ENCODE results near the gene VASH1. TPM values are rescaled to one million over a fixed set of nuclear protein-coding genes. Genes with fewer than 3 reads are reported as not detected.

Gene VASH1
- total and polyA plus RNA-seq, 2 donors (not counting 3 experiments of a cell fraction or from before 2014, with no cell fraction given): 39.8 to 168 TPM

- H3K4me1 ChIP-seq (ENCODE audit: control insufficient read depth, extremely low read depth, insufficient read depth, low read length): peaks cover 36% of the 10 kb centered on the region
- DNase-seq (ENCODE audit: low read depth, low spot score) (no peak), FAIRE-seq (no peak)
- H3K27ac ChIP-seq (ENCODE audit: insufficient read depth, low read depth, low read length): no peak overlapping the region
- H3K36me3 ChIP-seq (ENCODE audit: control insufficient read depth in 2 of 2, extremely low read depth in 1 of 2, insufficient read depth in 2 of 2, low read length in 2 of 2): no peaks in the 10 kb centered on the region
- CTCF ChIA-PET: interaction anchor here (3.0 to 15.6 kb wide), 2 partner anchors 8 to 64 kb away, joined by 36 to 557 read pairs; no protein-coding TSS in a partner anchor
- H2AFZ ChIP-seq (ENCODE audit: low read depth, low read length): no peak overlapping the region
- dilution Hi-C loops (cut with MboI; ENCODE audit: extremely low pct_ligation_motif_present, low sequenced_read_pairs): no loop called here
- intact Hi-C loops (cut with micrococcal nuclease): loop anchor here (10.0 kb wide), 2 partner anchors 336 to 376 kb away; partner anchors contain the start of gene CIPC
- no peaks in the 10 kb centered on the region for H3K27me3 ChIP-seq (ENCODE audit: control insufficient read depth in 2 of 2, insufficient read depth in 2 of 2, low read length in 2 of 2)
- no peak overlapping the region for H3K9ac ChIP-seq (replicated peaks; ENCODE audit: extremely low read depth, insufficient read depth, low read length)
- H3K4me3 ChIP-seq (replicated peaks in 1 of 3; ENCODE audit: insufficient read depth in 1 of 3, low read depth in 1 of 3, low read length in 3 of 3): no peak overlapping the region
- no peak overlapping the region for H3K4me2 ChIP-seq (ENCODE audit: insufficient read depth, low read length)
- no peak for TF ChIP-seq MYC (IDR thresholded peaks at IDR 0.05; ENCODE audit: low read depth, low read length)
- no peak for TF ChIP-seq FOS (IDR thresholded peaks at IDR 0.05; ENCODE audit: borderline replicate concordance, insufficient read depth, low read length)
- TF ChIP-seq POLR2A (IDR thresholded peaks at IDR 0.05; ENCODE audit: low read depth, low read length): no peak
- no peak for TF ChIP-seq GATA2 (IDR thresholded peaks at IDR 0.05; ENCODE audit: insufficient read depth, insufficient read length, low read depth, low read length)
- TF ChIP-seq JUN (IDR thresholded peaks at IDR 0.05; ENCODE audit: borderline replicate concordance, insufficient read depth, insufficient read length, low read depth): no peak
- TF ChIP-seq CTCF (IDR thresholded peaks at IDR 0.05; ENCODE audit: extremely low read depth in 1 of 2, insufficient read depth in 1 of 2, low read depth in 1 of 2, low read length in 2 of 2): no peak
- no peaks in the 10 kb centered on the region for H3K9me3 ChIP-seq (replicated peaks; ENCODE audit: control insufficient read depth, insufficient read depth, low read length)
- no TSS peak for BruUV-seq (replicated peaks)
- H3K79me2 ChIP-seq (ENCODE audit: control insufficient read depth, insufficient read depth, low read length): no peaks in the 10 kb centered on the region
- no peaks in the 10 kb centered on the region for H3K9me1 ChIP-seq (replicated peaks; ENCODE audit: control insufficient read depth, extremely low read depth, insufficient read depth, low read length)
- no peaks in the 10 kb centered on the region for H4K20me1 ChIP-seq (replicated peaks; ENCODE audit: control insufficient read depth, extremely low read depth, insufficient read depth, low read length)
- POLR2A ChIA-PET: no interaction called here
These were observed 42.8 kb upstream of the VASH1 start for GRCh38 chr14:76718306-76719040.
